HG03039 (cell line): ENCODE results near the gene ZNF384.

Experiments used
- ATAC-seq: cut with Tn5 transposase; IDR thresholded peaks from one replicate; pipeline ENCODE4 v1.9.1; 2021; ENCODE audit warnings: mild to moderate bottlenecking, moderate library complexity; ENCODE audit not compliant: unreplicated experiment

The ZNF384 gene

GRCh38 chr12:6630736-6631135 is 58.4 kb downstream of the ZNF384 start:
- ATAC-seq: no peak

- ATAC-seq: no peak
These were observed 61.6 kb downstream of the ZNF384 start for GRCh38 chr12:6627616-6628015.

- ATAC-seq: no peak
These were observed 62.4 kb downstream of the ZNF384 start for GRCh38 chr12:6626654-6627283.

GRCh38 chr12:6620885-6621274 is 68.3 kb downstream of the ZNF384 start:
- ATAC-seq: no peak

- no peak for ATAC-seq
These were observed 68.9 kb downstream of the ZNF384 start for GRCh38 chr12:6620137-6620884.

GRCh38 chr12:6618483-6619225 is 70.5 kb downstream of the ZNF384 start:
- no peak for ATAC-seq
